K562 (cell line): ENCODE measurements around the gene C9orf40. TPM values are rescaled to one million over a fixed set of nuclear protein-coding genes. Genes with fewer than 3 reads are reported as not detected.

Experiments used
- ATAC-seq: fragments of 200-7000 bp; cut with Tn5 transposase; 3 replicates; pipeline ENCODE4 v1.9.1; 2020; ENCODE audit warnings: moderate library complexity
- BruUV-seq: library from RNA; stranded (reverse); fragments of 400-500 nt; replicated peaks from 2 replicates; lab custom pipeline; 2021; lab: Mats Ljungman, UMichigan
- CTCF ChIA-PET: fragments of 300-600 bp; formaldehyde crosslinking; extraction: SDS; loops from one replicate; lab custom pipeline; 2021; ENCODE audit warnings: low intra/inter-chr PET ratio; lab: Yijun Ruan, JAX
- POLR2A ChIA-PET: fragments of 300-600, 350-650 bp; sonication (Branson Sonifier 250); formaldehyde crosslinking; extraction: SDS; loops from one replicate; lab custom pipeline; 2021; ENCODE audit warnings: antibody characterized with exemption, inconsistent platforms; lab: Yijun Ruan, JAX
- DNase-seq, 4 experiments: peaks; one replicate each; pipeline versions ENCODE4 v3.0.0 to v3.0.0-alpha.2; 2011 to 2018; ENCODE audit warnings: low spot score in 3 of 4, mixed read lengths in 3 of 4; ENCODE audit errors: extremely low read depth in 1 of 4
- FAIRE-seq: peaks from 2 replicates; lab custom pipeline; 2011; peaks lifted over from hg19 to GRCh38; lab: Jason Lieb, UNC
- H2AFZ ChIP-seq: 2 replicates; pipeline ENCODE4 v1.6.0; 2011; ENCODE audit warnings: low read depth, low read length, control low read depth, inconsistent platforms
- H3K27ac ChIP-seq: fragments of 200-600 bp; 3 replicates; pipeline ENCODE4 v1.8.0; 2011; ENCODE audit warnings: low read depth, mild to moderate bottlenecking, control low read depth, inconsistent platforms, low read length, moderate library complexity, mixed read lengths; ENCODE audit errors: extremely low read depth
- H3K27me3 ChIP-seq, 2 experiments: fragments of 300-600 bp in 1 of 2; 2 replicates in 1 of 2; 3 replicates in 1 of 2; pipeline versions ENCODE4 v1.6.0 to v1.8.0; 2011; ENCODE audit warnings: inconsistent platforms in 2 of 2, low read length in 2 of 2, mild to moderate bottlenecking in 1 of 2, mixed read lengths in 1 of 2, moderate library complexity in 1 of 2; ENCODE audit not compliant: control insufficient read depth in 2 of 2, insufficient read depth in 2 of 2
- H3K36me3 ChIP-seq: fragments of 300-600 bp; 3 replicates; pipeline ENCODE4 v1.8.0; 2011; ENCODE audit warnings: mild to moderate bottlenecking, low read length, inconsistent platforms; ENCODE audit not compliant: control insufficient read depth, insufficient read depth
- H3K4me1 ChIP-seq, 2 experiments: fragments of 200-600 bp in 1 of 2; replicated peaks in 1 of 2; 2 replicates in 1 of 2; 3 replicates in 1 of 2; pipeline versions ENCODE4 v1.5.1 to v1.8.0; 2011; ENCODE audit warnings: inconsistent platforms in 2 of 2, low read length in 2 of 2, mild to moderate bottlenecking in 1 of 2, mixed read lengths in 1 of 2, moderate library complexity in 1 of 2; ENCODE audit not compliant: control insufficient read depth in 2 of 2, insufficient read depth in 2 of 2
- H3K4me2 ChIP-seq: 2 replicates; pipeline ENCODE4 v1.6.1; 2011; ENCODE audit warnings: low read length, control low read depth, inconsistent platforms, mixed read lengths; ENCODE audit not compliant: insufficient read depth
- H3K4me3 ChIP-seq: fragments of 200-600 bp; sonication (generic), shearing (Covaris generic); 2 replicates; pipeline ENCODE4 v1.5.1; 2016; ENCODE audit warnings: control low read depth, inconsistent platforms
- H3K79me2 ChIP-seq: fragments of 200-600 bp; 3 replicates; pipeline ENCODE4 v1.8.0; 2011; ENCODE audit warnings: low read length, inconsistent platforms; ENCODE audit not compliant: control insufficient read depth, insufficient read depth
- H3K9ac ChIP-seq, 2 experiments: 2 replicates each; pipeline versions ENCODE4 v1.6.0 to v1.6.1; 2011; ENCODE audit warnings: low read depth in 2 of 2, low read length in 2 of 2, control low read depth in 1 of 2, inconsistent platforms in 1 of 2, mild to moderate bottlenecking in 1 of 2, mixed read lengths in 1 of 2; ENCODE audit not compliant: insufficient read depth in 1 of 2
- H3K9me1 ChIP-seq: one replicate; pipeline ENCODE4 v1.6.0; 2011; ENCODE audit warnings: inconsistent platforms, mild to moderate bottlenecking, low read length, moderate library complexity; ENCODE audit not compliant: control insufficient read depth, insufficient read depth
- H3K9me3 ChIP-seq: replicated peaks from 2 replicates; pipeline ENCODE4 v1.5.1; 2011; ENCODE audit warnings: low read depth, low read length, inconsistent platforms; ENCODE audit not compliant: control insufficient read depth, insufficient read depth
- H4K20me1 ChIP-seq: replicated peaks from 2 replicates; pipeline ENCODE4 v1.6.1; 2011; ENCODE audit warnings: low read length, inconsistent platforms, mixed read lengths; ENCODE audit not compliant: control insufficient read depth, insufficient read depth
- ASH1L ChIP-seq: fragments of 450-650 bp; IDR thresholded peaks from 2 replicates; pipeline ENCODE4 v1.6.1; 2018; ENCODE audit warnings: borderline replicate concordance, mild to moderate bottlenecking, low read depth; ENCODE audit not compliant: partially characterized antibody
- CHD2 ChIP-seq: IDR thresholded peaks from 2 replicates; pipeline ENCODE4 v1.6.1; 2011; ENCODE audit warnings: low read depth, low read length
- COPS2 ChIP-seq: fragments of 450-650 bp; conservative IDR thresholded peaks from 2 replicates; pipeline ENCODE4 v1.6.1; 2016; ENCODE audit warnings: mild to moderate bottlenecking, moderate library complexity
- ELF1 ChIP-seq: fragments of 200-800 bp; sonication (Bioruptor generic); IDR thresholded peaks from 2 replicates; pipeline ENCODE4 v1.6.1; 2016; ENCODE audit warnings: missing genetic modification characterization, missing compliant biosample characterization
- HEY1 ChIP-seq: fragments of 250-450 bp; sonication (Bioruptor Pico); IDR thresholded peaks from 2 replicates; pipeline ENCODE4 v1.5.0; 2020; ENCODE audit warnings: mild to moderate bottlenecking, moderate library complexity, borderline replicate concordance
- JUN ChIP-seq, 2 experiments: sonication (generic) in 1 of 2; formaldehyde crosslinking in 1 of 2; IDR thresholded peaks; 2 replicates each; pipeline versions ENCODE4 v1.6.1 to v1.8.0; 2012 to 2022; ENCODE audit warnings: borderline replicate concordance in 2 of 2, mild to moderate bottlenecking in 2 of 2, improper control_type of control experiment in 1 of 2, low read depth in 1 of 2, low read length in 1 of 2, missing genetic modification reagents in 1 of 2
- LARP7 ChIP-seq: fragments of 450-650 bp; IDR thresholded peaks from 2 replicates; pipeline ENCODE4 v1.6.1; 2016
- NFATC3 ChIP-seq: fragments of 450-650 bp; IDR thresholded peaks from 2 replicates; pipeline ENCODE4 v1.6.1; 2017; ENCODE audit warnings: mild to moderate bottlenecking
- PHTF2 ChIP-seq: fragments of 250-450 bp; sonication (Bioruptor Pico); IDR thresholded peaks from 2 replicates; pipeline ENCODE4 v1.5.0; 2021; ENCODE audit warnings: mild to moderate bottlenecking
- THRA ChIP-seq: fragments of 450-650 bp; IDR thresholded peaks from 2 replicates; pipeline ENCODE4 v1.6.1; 2017; ENCODE audit warnings: mild to moderate bottlenecking, moderate library complexity
- ZBTB7A ChIP-seq: IDR thresholded peaks from 2 replicates; pipeline ENCODE4 v1.6.1; 2011; ENCODE audit warnings: low read depth, mild to moderate bottlenecking, low read length, moderate library complexity, borderline replicate concordance; ENCODE audit not compliant: control insufficient read depth
- ZNF407 ChIP-seq: fragments of 450-650 bp; IDR thresholded peaks from 2 replicates; pipeline ENCODE4 v1.6.1; 2016; ENCODE audit warnings: low read depth
- ZNF507 ChIP-seq: conservative IDR thresholded peaks from 2 replicates; pipeline ENCODE4 v1.6.1; 2017; ENCODE audit warnings: missing genetic modification characterization, missing compliant biosample characterization
- WGBS: fragments of 100-300 bp; shearing (Covaris generic); methylation state at CpG from one replicate; pipeline ENCODE4 v1.1.6; 2016; ENCODE audit warnings: low coverage, mixed read lengths; ENCODE audit not compliant: insufficient coverage; ENCODE audit errors: missing lambda C conversion rate; 5-methylcytosine and 5-hydroxymethylcytosine counted together
- in situ Hi-C: fragments of 300-500 bp; cut with MboI; formaldehyde crosslinking; loops from 4 replicates; pipeline ENCODE4 v1.15.0; 2018; ENCODE audit warnings: inconsistent platforms, mixed read lengths
- intact Hi-C: fragments of 100-400 bp; cut with micrococcal nuclease; formaldehyde crosslinking; loops from 2 replicates; pipeline ENCODE4 v1.14.2; 2022
- polyA plus RNA-seq, 8 experiments: library from polyadenylated mRNA; depleted of rRNA in 4 of 8; stranded (reverse) in 5 of 8; unstranded in 3 of 8; fragments of >200 nt; fragmentation: Nextera tagmentation in 2 of 8; fragmentation: Illumina TruSeq in 1 of 8; extraction: Ambion mirVana in 2 of 8; extraction: Trizol in 1 of 8; gene quantifications; 2 replicates each; pipeline versions ENCODE4 v1.2.1 to v1.2.3, GENCODE V29; 2011 to 2014; ENCODE audit warnings: inconsistent platforms in 1 of 8, missing spikeins in 1 of 8
- total RNA-seq, 7 experiments: library from RNA; depleted of rRNA in 6 of 7; stranded (reverse); fragments of >200 nt in 6 of 7; fragmentation: Illumina TruSeq in 2 of 7; extraction: Trizol in 2 of 7; gene quantifications; 2 replicates each; pipeline versions ENCODE4 v1.2.1 to v1.2.3, GENCODE V29; 2011 to 2021; ENCODE audit warnings: low replicate concordance in 1 of 7

The C9orf40 gene
- total and polyA plus RNA-seq, 9 of the 15 experiments (the other 6 are each of a cell fraction or from before 2014, with no cell fraction given) = 5.6 to 17.3 (median 8.7) TPM

GRCh38 chr9:74961496-74961895 lies 8.8 kb upstream of the C9orf40 start:
- ATAC-seq (no peak), FAIRE-seq (no peak), DNase-seq (no peak)
- POLR2A ChIA-PET = no interaction called here
- 100% methylated on average over 1 of the region's 1 CpG for WGBS
- no peaks in the 10 kb centered on the region for H3K9me1 ChIP-seq
- TF ChIP-seq NFATC3 (no peak), ZNF507 (no peak), PHTF2 (no peak), ELF1 (tag) (no peak), HEY1 (no peak), CHD2 (no peak), COPS2 (no peak), ZNF407 (no peak), THRA (no peak), JUN (IDR thresholded peaks at IDR 0.05; ENCODE audit: borderline replicate concordance, low read depth, low read length) (no peak), JUN (CRISPR knock-in tag; IDR thresholded peaks at IDR 0.05; ENCODE audit: borderline replicate concordance) (no peak), LARP7 (no peak), ZBTB7A (no peak), ASH1L (no peak)
- H3K4me1 ChIP-seq = no peaks in the 10 kb centered on the region
- CTCF ChIA-PET = no interaction called here
- no peak overlapping the region for H3K9ac ChIP-seq
- intact Hi-C loops = no loop called here
- H3K4me3 ChIP-seq = no peak overlapping the region
- H3K9me3 ChIP-seq = no peaks in the 10 kb centered on the region
- no peak overlapping the region for H2AFZ ChIP-seq
- in situ Hi-C loops = no loop called here
- no TSS peak for BruUV-seq
- H3K79me2 ChIP-seq = no peaks in the 10 kb centered on the region
- H3K27ac ChIP-seq = no peak overlapping the region
- no peaks in the 10 kb centered on the region for H3K36me3 ChIP-seq
- no peaks in the 10 kb centered on the region for H3K27me3 ChIP-seq
- H3K4me2 ChIP-seq = no peak overlapping the region
- no peaks in the 10 kb centered on the region for H4K20me1 ChIP-seq
